ENCODE data around the gene EPB41L1. TPM values are rescaled to one million over a fixed set of nuclear protein-coding genes. Genes with fewer than 3 reads are reported as not detected.

EPB41L1 gene
- polyA plus RNA-seq, 3 donors = 0.05 TPM; not detected in 2

GRCh38 chr20:36207602-36208001 lies 53.1 kb downstream of the EPB41L1 start:
- intact Hi-C loops (cut with micrococcal nuclease) = no loop called here

GRCh38 chr20:36208257-36208656 lies 53.7 kb downstream of the EPB41L1 start:
- no peaks in the 10 kb centered on the region for H4K20me1 ChIP-seq (ENCODE audit: insufficient read depth, low read length)
- WGBS (ENCODE audit: insufficient coverage) = 92% methylated on average over 8 of the region's 10 CpGs
- H2AFZ ChIP-seq (ENCODE audit: insufficient read depth, low read depth, low read length, poor library complexity, severe bottlenecking) = no peak overlapping the region
- H3K4me3 Mint-ChIP-seq = no peak overlapping the region
- H3K27me3 Mint-ChIP-seq (ENCODE audit: low read depth in 3 of 3) = peaks cover 2 to 4% (median 3%) of the 10 kb centered on the region in 3 donors
- no peaks in the 10 kb centered on the region for H3K79me2 ChIP-seq (ENCODE audit: insufficient read depth, low read length)
- H3K4me1 ChIP-seq (ENCODE audit: control insufficient read depth in 1 of 2, insufficient read depth in 2 of 2, low read length in 2 of 2) = no peaks in the 10 kb centered on the region
- no peak for TF ChIP-seq CTCF (IDR thresholded peaks at IDR 0.05)
- peaks cover 0 to 3% of the 10 kb centered on the region in 2 donors for H3K27me3 ChIP-seq (ENCODE audit: control insufficient read depth in 2 of 2, insufficient read depth in 2 of 2, low read length in 2 of 2)
- no peak for DNase-seq
- no peaks in the 10 kb centered on the region for H3K9me3 ChIP-seq (replicated peaks in 1 of 2; ENCODE audit: control insufficient read depth in 1 of 2, insufficient read depth in 1 of 2, low read length in 2 of 2)
- no peak overlapping the region for H3K27ac Mint-ChIP-seq
- no peaks in the 10 kb centered on the region for H3K4me1 Mint-ChIP-seq
- H3K36me3 Mint-ChIP-seq = no peaks in the 10 kb centered on the region
- H3K9me3 Mint-ChIP-seq = no peaks in the 10 kb centered on the region
- H3K9ac ChIP-seq (ENCODE audit: insufficient read depth, low read length, poor library complexity, severe bottlenecking) = no peak overlapping the region
- H3K27ac ChIP-seq (ENCODE audit: low read depth in 1 of 2, low read length in 2 of 2) = no peak overlapping the region
- no peaks in the 10 kb centered on the region for H3K36me3 ChIP-seq (replicated peaks in 1 of 2; ENCODE audit: control insufficient read depth in 1 of 2, insufficient read depth in 2 of 2, low read length in 2 of 2)
- H3K4me2 ChIP-seq (replicated peaks; ENCODE audit: extremely low read depth, low read length, poor library complexity, severe bottlenecking) = no peak overlapping the region
- intact Hi-C loops (cut with micrococcal nuclease) = no loop called here
- no peak overlapping the region for H3K4me3 ChIP-seq (replicated peaks in 1 of 3; ENCODE audit: low read depth in 2 of 3, low read length in 3 of 3)

More at GRCh38 chr20:36207602-36208001, 53.1 kb downstream of the EPB41L1 start:
- Mint-ChIP-seq H3K4me3 (no peak overlapping the region), H3K27ac (no peak overlapping the region), H3K36me3 (no peaks in the 10 kb centered on the region), H3K9me3 (no peaks in the 10 kb centered on the region), H3K27me3 (ENCODE audit: low read depth in 3 of 3) (peaks cover 2 to 7% (median 6%) of the 10 kb centered on the region in 3 donors), H3K4me1 (peaks cover 4% of the 10 kb centered on the region)
- Histone ChIP-seq H3K4me2 (replicated peaks; ENCODE audit: extremely low read depth, low read length, poor library complexity, severe bottlenecking) (no peak overlapping the region), H2AFZ (ENCODE audit: insufficient read depth, low read depth, low read length, poor library complexity, severe bottlenecking) (no peak overlapping the region), H3K9me3 (replicated peaks in 1 of 2; ENCODE audit: control insufficient read depth in 1 of 2, insufficient read depth in 1 of 2, low read length in 2 of 2) (no peaks in the 10 kb centered on the region), H3K27me3 (ENCODE audit: control insufficient read depth in 2 of 2, insufficient read depth in 2 of 2, low read length in 2 of 2) (peaks cover 0 to 4% of the 10 kb centered on the region in 2 donors), H4K20me1 (ENCODE audit: insufficient read depth, low read length) (no peaks in the 10 kb centered on the region), H3K4me1 (ENCODE audit: control insufficient read depth in 1 of 2, insufficient read depth in 2 of 2, low read length in 2 of 2) (no peaks in the 10 kb centered on the region), H3K79me2 (ENCODE audit: insufficient read depth, low read length) (no peaks in the 10 kb centered on the region), H3K36me3 (replicated peaks in 1 of 2; ENCODE audit: control insufficient read depth in 1 of 2, insufficient read depth in 2 of 2, low read length in 2 of 2) (no peaks in the 10 kb centered on the region), H3K4me3 (replicated peaks in 1 of 3; ENCODE audit: low read depth in 2 of 3, low read length in 3 of 3) (no peak overlapping the region), H3K9ac (ENCODE audit: insufficient read depth, low read length, poor library complexity, severe bottlenecking) (no peak overlapping the region), H3K27ac (ENCODE audit: low read depth in 1 of 2, low read length in 2 of 2) (no peak overlapping the region)
- TF ChIP-seq CTCF (IDR thresholded peaks at IDR 0.05) = no peak
- WGBS (ENCODE audit: insufficient coverage) = 84% methylated on average over 11 of the region's 11 CpGs
- DNase-seq = no peak

Data from CD14-positive monocyte (primary cell).